Measurements from ENCODE around the gene TGFBR3L. TPM values are rescaled to one million over a fixed set of nuclear protein-coding genes. Genes with fewer than 3 reads are reported as not detected.

TGFBR3L gene
- total and polyA plus RNA-seq, 2 of the 13 experiments (the other 11 are each of a cell fraction or from before 2014, with no cell fraction given): 0.20 to 1.0 TPM

GRCh38 chr19:7871437-7872305 is 43.0 kb upstream of the TGFBR3L start (continued):
- peak; percentile 59; the same call in 1 of the 2 replicates for TF ChIP-seq MAZ (IDR thresholded peaks at IDR 0.05; ENCODE audit: borderline replicate concordance, low read depth, low read length)
- peak; percentile 46; the same call in 1 of the 2 replicates for TF ChIP-seq MAZ (CRISPR knock-in tag; IDR thresholded peaks at IDR 0.05; ENCODE audit: low read depth)
- TF ChIP-seq ZNF766 (CRISPR knock-in tag; IDR thresholded peaks at IDR 0.05; ENCODE audit: borderline replicate concordance): no peak
- 0 out of 4 replicates have a peak, but pooled peaks of 1 of the 2 experiments have one; percentile 30 for TF ChIP-seq HMGXB4 (CRISPR knock-in tag; IDR thresholded peaks at IDR 0.05; ENCODE audit: borderline replicate concordance in 1 of 2, low read depth in 1 of 2)
- TF ChIP-seq, protein P1, sequence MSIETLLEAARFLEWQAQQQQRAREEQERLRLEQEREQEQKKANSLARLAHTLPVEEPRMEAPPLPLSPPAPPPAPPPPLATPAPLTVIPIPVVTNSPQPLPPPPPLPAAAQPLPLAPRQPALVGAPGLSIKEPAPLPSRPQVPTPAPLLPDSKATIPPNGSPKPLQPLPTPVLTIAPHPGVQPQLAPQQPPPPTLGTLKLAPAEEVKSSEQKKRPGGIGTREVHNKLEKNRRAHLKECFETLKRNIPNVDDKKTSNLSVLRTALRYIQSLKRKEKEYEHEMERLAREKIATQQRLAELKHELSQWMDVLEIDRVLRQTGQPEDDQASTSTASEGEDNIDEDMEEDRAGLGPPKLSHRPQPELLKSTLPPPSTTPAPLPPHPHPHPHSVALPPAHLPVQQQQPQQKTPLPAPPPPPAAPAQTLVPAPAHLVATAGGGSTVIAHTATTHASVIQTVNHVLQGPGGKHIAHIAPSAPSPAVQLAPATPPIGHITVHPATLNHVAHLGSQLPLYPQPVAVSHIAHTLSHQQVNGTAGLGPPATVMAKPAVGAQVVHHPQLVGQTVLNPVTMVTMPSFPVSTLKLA (IDR thresholded peaks at IDR 0.05): peak; percentile 42; the same call in 1 of the 2 replicates
- TF ChIP-seq CSRNP2 (CRISPR knock-in tag; conservative IDR thresholded peaks at IDR 0.05; ENCODE audit: low read depth): no peak
- peak; percentile 57; the same call in 1 of the 2 replicates for TF ChIP-seq ZFP36L1 (CRISPR knock-in tag; IDR thresholded peaks at IDR 0.05)
- TF ChIP-seq HDAC6 (IDR thresholded peaks at IDR 0.05; ENCODE audit: low read depth, low read length): no peak
- TF ChIP-seq ZNF724P (CRISPR knock-in tag; IDR thresholded peaks at IDR 0.05; ENCODE audit: borderline replicate concordance): 0 out of 2 replicates have a peak, but pooled peaks have one; percentile 35
- 0 out of 2 replicates have a peak, but pooled peaks have one; percentile 44 for TF ChIP-seq SIN3A (IDR thresholded peaks at IDR 0.05; ENCODE audit: borderline replicate concordance, low read depth, low read length)
- 0 out of 2 replicates have a peak, but pooled peaks have one; percentile 28 for TF ChIP-seq ZNF34 (CRISPR knock-in tag; IDR thresholded peaks at IDR 0.05; ENCODE audit: borderline replicate concordance)
- no peak for TF ChIP-seq SP140L (CRISPR knock-in tag; IDR thresholded peaks at IDR 0.05; ENCODE audit: borderline replicate concordance)
- peak; percentile 39; the same call in 1 of the 2 replicates for TF ChIP-seq ZFX (CRISPR knock-in tag; IDR thresholded peaks at IDR 0.05; ENCODE audit: low read depth)
- peak; percentile 68; the same call in 1 of the 2 replicates for TF ChIP-seq MTF2 (CRISPR knock-in tag; IDR thresholded peaks at IDR 0.05; ENCODE audit: borderline replicate concordance)
- no peak for TF ChIP-seq HBP1 (CRISPR knock-in tag; IDR thresholded peaks at IDR 0.05; ENCODE audit: low read depth)
- TF ChIP-seq DRAP1 (CRISPR knock-in tag; IDR thresholded peaks at IDR 0.05): peak; percentile 63; the same call in 1 of the 2 replicates
- peak; percentile 37; the same call in 1 of the 2 replicates for TF ChIP-seq REPIN1 (CRISPR knock-in tag; IDR thresholded peaks at IDR 0.05; ENCODE audit: borderline replicate concordance, low read depth)

Data from HepG2 (cell line).